Endothelial cell of umbilical vein (primary cell): Measurements from ENCODE around the gene MEF2D.

Experiments used
- EZH2 ChIP-seq: IDR thresholded peaks from 2 replicates; pipeline ENCODE4 v1.6.1; 2012; ENCODE audit warnings: borderline replicate concordance, low read depth, mild to moderate bottlenecking, moderate library complexity, low read length, inconsistent platforms; ENCODE audit not compliant: severe bottlenecking
- FOS ChIP-seq: IDR thresholded peaks from 2 replicates; pipeline ENCODE4 v1.6.1; 2011; ENCODE audit warnings: mild to moderate bottlenecking, low read length, moderate library complexity, borderline replicate concordance; ENCODE audit not compliant: insufficient read depth
- GATA2 ChIP-seq: IDR thresholded peaks from 2 replicates; pipeline ENCODE4 v1.7.0; 2011; ENCODE audit warnings: low read depth, mild to moderate bottlenecking, moderate library complexity, mixed read lengths, low read length; ENCODE audit not compliant: insufficient read length, insufficient read depth
- JUN ChIP-seq: IDR thresholded peaks from 2 replicates; pipeline ENCODE4 v1.6.1; 2011; ENCODE audit warnings: borderline replicate concordance, low read depth; ENCODE audit not compliant: insufficient read length, insufficient read depth
- MAX ChIP-seq: IDR thresholded peaks from 2 replicates; pipeline ENCODE4 v1.6.1; 2011; ENCODE audit not compliant: insufficient read depth, insufficient read length
- MYC ChIP-seq: IDR thresholded peaks from one replicate; pipeline ENCODE4 v1.6.1; 2011; ENCODE audit warnings: mild to moderate bottlenecking, low read depth, low read length
- POLR2A ChIP-seq: IDR thresholded peaks from 2 replicates; pipeline ENCODE4 v1.6.1; 2012; ENCODE audit warnings: low read depth, mild to moderate bottlenecking, control low read depth, low read length
- TF ChIP-seq, protein P1 (sequence below), 2 donors: IDR thresholded peaks; 1 replicate in 1 of 2; 2 replicates in 1 of 2; pipeline ENCODE4 v1.5.1; 2011; ENCODE audit warnings: low read length in 2 of 2, mild to moderate bottlenecking in 2 of 2, moderate library complexity in 2 of 2, control low read depth in 1 of 2, inconsistent platforms in 1 of 2, low read depth in 1 of 2; ENCODE audit not compliant: insufficient read depth in 1 of 2; ENCODE audit errors: extremely low read depth in 1 of 2

- TF ChIP-seq GATA2 (no peak), POLR2A (no peak), EZH2 (no peak), FOS (no peak), MYC (no peak), MAX (no peak), JUN (no peak)
- TF ChIP-seq, protein P1, sequence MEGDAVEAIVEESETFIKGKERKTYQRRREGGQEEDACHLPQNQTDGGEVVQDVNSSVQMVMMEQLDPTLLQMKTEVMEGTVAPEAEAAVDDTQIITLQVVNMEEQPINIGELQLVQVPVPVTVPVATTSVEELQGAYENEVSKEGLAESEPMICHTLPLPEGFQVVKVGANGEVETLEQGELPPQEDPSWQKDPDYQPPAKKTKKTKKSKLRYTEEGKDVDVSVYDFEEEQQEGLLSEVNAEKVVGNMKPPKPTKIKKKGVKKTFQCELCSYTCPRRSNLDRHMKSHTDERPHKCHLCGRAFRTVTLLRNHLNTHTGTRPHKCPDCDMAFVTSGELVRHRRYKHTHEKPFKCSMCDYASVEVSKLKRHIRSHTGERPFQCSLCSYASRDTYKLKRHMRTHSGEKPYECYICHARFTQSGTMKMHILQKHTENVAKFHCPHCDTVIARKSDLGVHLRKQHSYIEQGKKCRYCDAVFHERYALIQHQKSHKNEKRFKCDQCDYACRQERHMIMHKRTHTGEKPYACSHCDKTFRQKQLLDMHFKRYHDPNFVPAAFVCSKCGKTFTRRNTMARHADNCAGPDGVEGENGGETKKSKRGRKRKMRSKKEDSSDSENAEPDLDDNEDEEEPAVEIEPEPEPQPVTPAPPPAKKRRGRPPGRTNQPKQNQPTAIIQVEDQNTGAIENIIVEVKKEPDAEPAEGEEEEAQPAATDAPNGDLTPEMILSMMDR (IDR thresholded peaks at IDR 0.05; ENCODE audit: extremely low read depth in 1 of 2, insufficient read depth in 1 of 2, low read depth in 1 of 2, low read length in 2 of 2) = no peak
These were observed 45.7 kb upstream of the MEF2D start for GRCh38 chr1:156546267-156546666.
